Measurements from ENCODE around the gene ST7L. TPM values are rescaled to one million over a fixed set of nuclear protein-coding genes. Genes with fewer than 3 reads are reported as not detected.

ST7L gene
- polyA plus RNA-seq, 1 donor (not counting 4 experiments of a cell fraction or from before 2014, with no cell fraction given) = 13.4 TPM

- Histone ChIP-seq H3K9me1 (ENCODE audit: control insufficient read depth, extremely low read depth, insufficient read depth, low read length) (no peaks in the 10 kb centered on the region), H3K36me3 (ENCODE audit: control insufficient read depth in 2 of 2, extremely low read depth in 1 of 2, insufficient read depth in 2 of 2, low read length in 2 of 2) (peaks cover 2 to 18% of the 10 kb centered on the region in 2 experiments), H3K9ac (ENCODE audit: control insufficient read depth, extremely low read depth, insufficient read depth, low read length) (no peak overlapping the region), H3K4me1 (ENCODE audit: control insufficient read depth, extremely low read depth, insufficient read depth, low read length) (peaks cover 19% of the 10 kb centered on the region), H3K79me2 (ENCODE audit: control insufficient read depth, insufficient read depth, low read length) (no peaks in the 10 kb centered on the region), H3K27ac (ENCODE audit: control insufficient read depth, insufficient read depth, low read length) (no peak overlapping the region), H4K20me1 (ENCODE audit: control insufficient read depth, extremely low read depth, insufficient read depth, low read length) (no peaks in the 10 kb centered on the region), H3K4me3 (ENCODE audit: control insufficient read depth in 2 of 3, extremely low read depth in 1 of 3, insufficient read depth in 2 of 3, low read depth in 1 of 3, low read length in 3 of 3) (no peak overlapping the region), H3K4me2 (ENCODE audit: control insufficient read depth, extremely low read depth, insufficient read depth, low read depth, low read length) (no peak overlapping the region), H2AFZ (ENCODE audit: control insufficient read depth, low read length) (no peak overlapping the region), H3K9me3 (ENCODE audit: control insufficient read depth, low read depth, low read length) (no peaks in the 10 kb centered on the region), H3K27me3 (ENCODE audit: control insufficient read depth, extremely low read depth, insufficient read depth, low read length) (no peaks in the 10 kb centered on the region)
- DNase-seq (ENCODE audit: low read depth, low spot score) (no peak), FAIRE-seq (no peak)
- TF ChIP-seq, protein P1, sequence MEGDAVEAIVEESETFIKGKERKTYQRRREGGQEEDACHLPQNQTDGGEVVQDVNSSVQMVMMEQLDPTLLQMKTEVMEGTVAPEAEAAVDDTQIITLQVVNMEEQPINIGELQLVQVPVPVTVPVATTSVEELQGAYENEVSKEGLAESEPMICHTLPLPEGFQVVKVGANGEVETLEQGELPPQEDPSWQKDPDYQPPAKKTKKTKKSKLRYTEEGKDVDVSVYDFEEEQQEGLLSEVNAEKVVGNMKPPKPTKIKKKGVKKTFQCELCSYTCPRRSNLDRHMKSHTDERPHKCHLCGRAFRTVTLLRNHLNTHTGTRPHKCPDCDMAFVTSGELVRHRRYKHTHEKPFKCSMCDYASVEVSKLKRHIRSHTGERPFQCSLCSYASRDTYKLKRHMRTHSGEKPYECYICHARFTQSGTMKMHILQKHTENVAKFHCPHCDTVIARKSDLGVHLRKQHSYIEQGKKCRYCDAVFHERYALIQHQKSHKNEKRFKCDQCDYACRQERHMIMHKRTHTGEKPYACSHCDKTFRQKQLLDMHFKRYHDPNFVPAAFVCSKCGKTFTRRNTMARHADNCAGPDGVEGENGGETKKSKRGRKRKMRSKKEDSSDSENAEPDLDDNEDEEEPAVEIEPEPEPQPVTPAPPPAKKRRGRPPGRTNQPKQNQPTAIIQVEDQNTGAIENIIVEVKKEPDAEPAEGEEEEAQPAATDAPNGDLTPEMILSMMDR (optimal IDR thresholded peaks at IDR 0.05 in 1 of 3, IDR thresholded peaks at IDR 0.05 in 1 of 3, conservative IDR thresholded peaks at IDR 0.05 in 1 of 3; ENCODE audit: extremely low read depth in 1 of 3, insufficient read depth in 2 of 3, low read length in 3 of 3) = no peak
- TF ChIP-seq EZH2 (IDR thresholded peaks at IDR 0.05; ENCODE audit: low read length) = no peak
- dilution Hi-C loops (cut with MboI; ENCODE audit: extremely low pct_ligation_motif_present, low sequenced_read_pairs) = no loop called here
Observed at GRCh38 chr1:112603541-112603940, 15.4 kb downstream of the ST7L start.

- Histone ChIP-seq H3K9ac (ENCODE audit: control insufficient read depth, extremely low read depth, insufficient read depth, low read length) (no peak overlapping the region), H3K36me3 (ENCODE audit: control insufficient read depth in 2 of 2, extremely low read depth in 1 of 2, insufficient read depth in 2 of 2, low read length in 2 of 2) (peaks cover 2 to 18% of the 10 kb centered on the region in 2 experiments), H4K20me1 (ENCODE audit: control insufficient read depth, extremely low read depth, insufficient read depth, low read length) (no peaks in the 10 kb centered on the region), H3K4me2 (ENCODE audit: control insufficient read depth, extremely low read depth, insufficient read depth, low read depth, low read length) (no peak overlapping the region), H3K4me3 (ENCODE audit: control insufficient read depth in 2 of 3, extremely low read depth in 1 of 3, insufficient read depth in 2 of 3, low read depth in 1 of 3, low read length in 3 of 3) (no peak overlapping the region), H2AFZ (ENCODE audit: control insufficient read depth, low read length) (no peak overlapping the region), H3K9me1 (ENCODE audit: control insufficient read depth, extremely low read depth, insufficient read depth, low read length) (no peaks in the 10 kb centered on the region), H3K27ac (ENCODE audit: control insufficient read depth, insufficient read depth, low read length) (no peak overlapping the region), H3K4me1 (ENCODE audit: control insufficient read depth, extremely low read depth, insufficient read depth, low read length) (peaks cover 19% of the 10 kb centered on the region), H3K9me3 (ENCODE audit: control insufficient read depth, low read depth, low read length) (no peaks in the 10 kb centered on the region), H3K79me2 (ENCODE audit: control insufficient read depth, insufficient read depth, low read length) (no peaks in the 10 kb centered on the region), H3K27me3 (ENCODE audit: control insufficient read depth, extremely low read depth, insufficient read depth, low read length) (no peaks in the 10 kb centered on the region)
- no peak for TF ChIP-seq EZH2 (IDR thresholded peaks at IDR 0.05; ENCODE audit: low read length)
- TF ChIP-seq, protein P1 (optimal IDR thresholded peaks at IDR 0.05 in 1 of 3, IDR thresholded peaks at IDR 0.05 in 1 of 3, conservative IDR thresholded peaks at IDR 0.05 in 1 of 3; ENCODE audit: extremely low read depth in 1 of 3, insufficient read depth in 2 of 3, low read length in 3 of 3) = no peak
- DNase-seq (ENCODE audit: low read depth, low spot score) = no peak
- FAIRE-seq = no peak
- dilution Hi-C loops (cut with MboI; ENCODE audit: extremely low pct_ligation_motif_present, low sequenced_read_pairs) = no loop called here
Observed at GRCh38 chr1:112603012-112603411, 15.9 kb downstream of the ST7L start.

All from keratinocyte (primary cell).